Testis (tissue), 3 donors: ENCODE data around the gene DNAJC10. TPM values are rescaled to one million over a fixed set of nuclear protein-coding genes. Genes with fewer than 3 reads are reported as not detected.
A peak's percentile ranks its signal among the peaks of the same experiment; 100 is the strongest.

Experiments used
- DNase-seq: peaks from one replicate; pipeline ENCODE4 v3.0.0-alpha.2; 2019
- H3K27ac ChIP-seq, 2 donors: fragments of 200-600 bp; sonication (generic); one replicate each; pipeline ENCODE4 v1.5.1; 2019
- H3K27me3 ChIP-seq: fragments of 200-600 bp; sonication (generic); one replicate; pipeline ENCODE4 v1.5.1; 2019
- H3K36me3 ChIP-seq: fragments of 200-600 bp; sonication (generic); one replicate; pipeline ENCODE4 v1.5.1; 2017; ENCODE audit warnings: low read depth; ENCODE audit errors: missing control alignments
- H3K4me1 ChIP-seq: fragments of 200-600 bp; sonication (generic); one replicate; pipeline ENCODE4 v1.5.1; 2019
- H3K4me3 ChIP-seq, 2 donors: fragments of 200-600 bp; sonication (generic); one replicate each; pipeline ENCODE4 v1.5.1; 2017 to 2019
- H3K9me3 ChIP-seq: fragments of 200-600 bp; sonication (generic); one replicate; pipeline ENCODE4 v1.5.1; 2017
- CTCF ChIP-seq, 3 experiments: fragments of 450-650 bp in 2 of 3; fragments of 200-600 bp in 1 of 3; sonication (generic) in 1 of 3; IDR thresholded peaks; one replicate each; pipeline ENCODE4 v1.5.1; 2016 to 2019; ENCODE audit warnings: antibody characterized with exemption in 3 of 3, mild to moderate bottlenecking in 2 of 3, moderate library complexity in 1 of 3
- POLR2A ChIP-seq: fragments of 450-650 bp; IDR thresholded peaks from one replicate; pipeline ENCODE4 v1.6.1; 2017; ENCODE audit warnings: antibody characterized with exemption, mild to moderate bottlenecking, moderate library complexity
- WGBS, 2 donors: methylation state at CpG; one replicate each; pipeline ENCODE4 v1.1.5; 2018; 5-methylcytosine and 5-hydroxymethylcytosine counted together
- intact Hi-C: fragments of 100-400 bp; cut with DNase I; formaldehyde crosslinking; loops from one replicate; pipeline ENCODE4 v1.15.1; 2023; ENCODE audit warnings: low total_unique reads
- polyA plus RNA-seq: library from polyadenylated mRNA; stranded (reverse); fragments of 350-450 nt; fragmentation: Illumina TruSeq; extraction: RNeasy Lipid Tissue Mini Kit (QIAGEN cat#74804); gene quantifications from one replicate; pipeline ENCODE4 v1.2.3, GENCODE V29; 2014; ENCODE audit warnings: low read depth, low replicate concordance; ENCODE audit not compliant: insufficient read depth
- total RNA-seq, 2 donors: library from RNA; depleted of rRNA; stranded (reverse); fragments of >200 nt; gene quantifications; one replicate each; pipeline ENCODE4 v1.2.3, GENCODE V29; 2016

The DNAJC10 gene
- total and polyA plus RNA-seq, 3 donors from 2014 or later, result 51.0 to 91.3 (median 81.4) TPM

- Histone ChIP-seq H3K27me3 (no peaks in the 10 kb centered on the region), H3K27ac (peak overlapping the region in 1 of 2 donors; percentile 52), H3K4me1 (peaks cover 12% of the 10 kb centered on the region), H3K36me3 (no peaks in the 10 kb centered on the region), H3K9me3 (no peaks in the 10 kb centered on the region), H3K4me3 (no peak overlapping the region)
- DNase-seq, result no peak
- 41 to 57% methylated on average over 3 of the region's 3 CpGs for WGBS, 2 donors
- no peak for TF ChIP-seq POLR2A
- TF ChIP-seq CTCF (IDR thresholded peaks at IDR 0.05), result no peak
- intact Hi-C loops, result no loop called here
Observed at GRCh38 chr2:182818501-182818900, 102.4 kb downstream of the DNAJC10 start.

- Histone ChIP-seq H3K4me1 (peaks cover 12% of the 10 kb centered on the region), H3K27ac (no peak overlapping the region), H3K4me3 (no peak overlapping the region), H3K36me3 (no peaks in the 10 kb centered on the region), H3K9me3 (no peaks in the 10 kb centered on the region), H3K27me3 (no peaks in the 10 kb centered on the region)
- intact Hi-C loops, result no loop called here
- WGBS, 2 donors, result 69 to 71% methylated on average over 4 of the region's 4 CpGs
- no peak for TF ChIP-seq POLR2A
- no peak for TF ChIP-seq CTCF (IDR thresholded peaks at IDR 0.05)
- DNase-seq, result no peak
Observed at GRCh38 chr2:182818925-182819324, 102.9 kb downstream of the DNAJC10 start.

DNA sequence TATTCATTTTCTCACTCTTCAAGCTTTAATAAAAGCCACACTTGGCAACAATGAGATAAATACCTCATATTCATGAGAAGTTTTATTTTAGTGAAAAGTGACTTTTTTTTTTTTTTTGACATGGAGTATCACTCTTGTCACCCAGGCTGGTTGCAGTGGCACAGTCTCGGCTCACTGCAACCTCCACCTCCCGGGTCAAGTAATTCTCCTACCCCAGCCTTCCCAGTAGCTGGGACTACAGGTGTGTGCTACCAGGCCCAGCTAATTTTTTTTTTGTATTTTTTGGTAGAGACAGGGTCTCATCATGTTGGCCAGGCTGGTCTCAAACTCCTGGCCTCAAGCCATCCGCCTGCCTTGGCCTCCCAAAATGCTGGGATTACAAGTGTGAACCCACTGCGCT lies 103.4 kb downstream of the DNAJC10 start:
- H3K4me3 ChIP-seq, result no peak overlapping the region
- H3K9me3 ChIP-seq, result no peaks in the 10 kb centered on the region
- no peaks in the 10 kb centered on the region for H3K36me3 ChIP-seq
- H3K27me3 ChIP-seq, result no peaks in the 10 kb centered on the region
- peaks cover 13% of the 10 kb centered on the region for H3K4me1 ChIP-seq
- no peak for DNase-seq
- no peak overlapping the region for H3K27ac ChIP-seq
- intact Hi-C loops, result no loop called here
- no peak for TF ChIP-seq POLR2A
- TF ChIP-seq CTCF (IDR thresholded peaks at IDR 0.05), result no peak
- WGBS, 2 donors, result 93 to 95% methylated on average over 4 of the region's 4 CpGs

DNA sequence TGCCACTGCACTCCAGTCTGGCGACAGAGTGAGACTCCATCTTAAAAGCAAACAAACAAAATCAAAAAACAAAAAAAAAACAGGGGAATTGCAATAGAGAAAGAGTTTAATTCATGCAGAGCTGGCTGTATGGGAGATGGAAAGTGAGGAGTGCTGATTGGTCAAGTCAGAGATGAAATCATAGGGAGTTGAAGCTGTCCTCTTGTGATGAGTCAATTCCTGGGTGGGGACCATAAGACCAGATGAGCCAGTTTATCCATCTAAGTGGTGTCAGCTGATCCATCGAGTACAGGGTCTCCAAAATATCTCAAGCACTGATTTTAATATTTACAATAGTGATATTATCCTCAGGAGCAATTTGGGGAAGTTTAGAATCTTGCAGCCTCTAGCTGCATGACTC lies 105.1 kb downstream of the DNAJC10 start:
- WGBS, 2 donors, result 88 to 90% methylated on average over 2 of the region's 2 CpGs

More for the DNA sequence above, 105.1 kb downstream of the DNAJC10 start:
- no peak for DNase-seq
- H3K9me3 ChIP-seq, result no peaks in the 10 kb centered on the region
- no peak overlapping the region for H3K4me3 ChIP-seq
- no peaks in the 10 kb centered on the region for H3K27me3 ChIP-seq
- TF ChIP-seq POLR2A (no peak), CTCF (IDR thresholded peaks at IDR 0.05) (no peak)
- intact Hi-C loops, result no loop called here
- peaks cover 14% of the 10 kb centered on the region for H3K4me1 ChIP-seq
- no peaks in the 10 kb centered on the region for H3K36me3 ChIP-seq
- H3K27ac ChIP-seq, result no peak overlapping the region
